GM19240 (cell line): ENCODE results near the gene DUOX1.

Experiments
- DNase-seq: peaks from one replicate; pipeline ENCODE4 v3.0.0; 2011; ENCODE audit warnings: low spot score; ENCODE audit not compliant: insufficient read length

DUOX1 gene

DNA sequence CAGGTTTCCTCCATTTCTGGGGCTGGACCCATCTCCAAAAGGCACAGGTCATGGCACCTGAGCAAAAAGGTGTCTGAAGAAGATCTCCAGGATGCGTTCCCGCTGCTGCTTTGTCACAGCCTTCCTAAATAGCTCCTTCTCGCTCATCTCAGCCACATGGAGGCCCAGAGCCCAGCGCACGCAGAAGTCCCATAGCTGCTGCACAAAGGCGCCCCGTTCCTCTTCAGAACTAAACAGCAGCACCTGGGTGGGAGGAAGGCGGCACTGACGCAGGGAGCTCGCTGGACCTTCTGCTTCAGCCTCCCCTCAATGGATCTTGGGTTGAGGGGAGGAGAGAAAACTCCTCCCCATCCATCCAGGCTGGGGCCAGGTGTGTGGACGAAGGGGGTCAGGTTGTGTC, 24.2 kb upstream of the DUOX1 start:
- DNase-seq = no peak

DNA sequence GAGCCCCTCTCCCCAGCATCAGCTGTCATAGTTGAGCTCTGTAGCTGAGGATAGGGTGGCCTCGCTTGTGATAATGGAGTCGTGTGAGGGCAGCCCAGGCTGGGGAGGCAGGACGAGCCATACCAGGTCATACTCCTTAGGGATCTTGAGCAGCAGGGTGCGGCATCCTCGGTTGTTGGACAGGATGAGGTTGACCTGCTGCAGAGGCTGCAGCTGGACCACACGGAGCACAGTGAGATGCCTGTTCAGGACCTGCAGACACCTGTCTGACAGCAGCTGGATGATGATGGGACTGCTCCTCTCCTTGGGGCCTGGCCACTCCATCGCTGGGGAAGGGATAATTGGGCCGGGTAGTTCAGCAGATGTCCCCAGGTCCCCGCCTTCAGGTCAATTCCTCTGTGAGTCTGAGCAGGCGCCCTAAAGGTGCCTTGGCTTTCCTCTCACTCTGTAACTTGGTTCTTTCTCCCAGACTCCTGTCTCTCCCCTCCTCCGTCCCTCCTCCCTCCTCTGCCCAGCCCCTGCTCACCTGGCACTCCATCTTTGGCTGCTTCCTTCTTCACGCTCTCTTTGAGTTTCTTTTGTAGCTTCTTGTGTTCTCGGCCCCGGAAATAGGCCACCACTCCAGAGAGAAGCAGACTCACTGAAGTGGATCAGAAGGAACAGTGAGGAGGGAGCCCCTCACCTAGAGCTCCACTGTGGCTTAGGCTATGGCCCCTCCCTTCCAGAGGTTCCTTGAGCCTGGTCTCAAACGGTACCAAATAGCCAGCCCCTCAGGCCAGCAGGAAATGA, 23.6 kb upstream of the DUOX1 start:
- no peak for DNase-seq

DNA sequence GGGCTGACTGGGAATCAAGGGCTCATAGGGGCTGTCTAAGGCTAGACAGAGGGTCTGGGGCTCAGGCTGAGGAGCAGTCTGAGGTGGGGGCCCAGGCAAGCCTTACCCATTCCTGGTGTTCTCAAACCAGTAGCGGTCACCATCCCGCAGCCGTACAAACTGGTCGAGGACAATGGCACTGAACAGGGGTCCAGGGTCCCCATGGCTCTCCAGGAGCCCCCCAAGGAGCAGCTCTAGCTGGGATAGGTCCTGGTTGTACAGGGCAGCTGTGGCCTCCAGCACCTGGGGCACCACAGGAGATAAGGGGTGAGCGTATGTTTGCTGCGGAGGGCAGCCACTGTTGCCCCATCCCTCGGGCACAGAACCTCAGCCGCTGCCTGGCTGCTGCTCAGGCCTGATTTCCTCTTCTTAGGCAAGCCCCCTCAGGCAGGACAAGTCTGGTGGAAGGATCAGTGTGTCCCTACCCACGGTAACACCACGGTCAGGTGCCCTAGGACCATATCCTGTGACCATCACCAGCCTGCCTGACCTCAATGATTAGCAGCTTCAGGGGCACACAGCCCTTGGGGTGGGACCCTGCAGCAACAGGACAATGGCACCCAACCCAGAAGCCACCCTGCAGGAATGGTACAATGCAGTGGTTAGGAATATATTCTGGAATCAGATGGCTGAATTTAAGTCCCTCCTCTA, 21.7 kb upstream of the DUOX1 start:
- no peak for DNase-seq

DNA sequence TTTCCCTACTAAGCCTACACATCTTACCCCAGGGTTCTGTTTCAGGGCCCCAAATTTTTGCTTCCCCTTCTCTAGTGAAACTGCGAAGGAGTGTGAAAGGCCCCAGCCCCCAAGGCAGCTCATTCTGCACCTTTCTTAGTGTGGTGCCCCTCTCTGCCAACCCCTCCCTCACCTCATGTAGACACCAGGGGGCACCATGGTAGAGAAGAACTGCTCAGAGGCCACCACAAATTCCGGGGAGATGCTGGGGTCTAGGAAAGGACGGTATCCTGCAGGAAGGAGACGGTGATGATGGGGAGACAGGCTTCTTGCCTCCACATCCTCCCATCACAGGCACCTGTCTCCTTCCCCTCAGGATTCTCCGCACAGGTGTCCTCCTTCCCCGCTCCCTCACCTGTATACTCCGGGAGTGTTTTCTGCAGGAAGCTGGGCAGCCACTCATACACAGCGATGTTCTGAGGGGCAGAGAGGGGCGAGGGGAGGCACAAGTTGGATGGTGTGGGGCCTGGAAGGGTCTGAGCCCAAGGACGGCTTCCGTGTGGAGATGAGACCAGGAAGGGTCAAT, 19.5 kb upstream of the DUOX1 start:
- no peak for DNase-seq

DNA sequence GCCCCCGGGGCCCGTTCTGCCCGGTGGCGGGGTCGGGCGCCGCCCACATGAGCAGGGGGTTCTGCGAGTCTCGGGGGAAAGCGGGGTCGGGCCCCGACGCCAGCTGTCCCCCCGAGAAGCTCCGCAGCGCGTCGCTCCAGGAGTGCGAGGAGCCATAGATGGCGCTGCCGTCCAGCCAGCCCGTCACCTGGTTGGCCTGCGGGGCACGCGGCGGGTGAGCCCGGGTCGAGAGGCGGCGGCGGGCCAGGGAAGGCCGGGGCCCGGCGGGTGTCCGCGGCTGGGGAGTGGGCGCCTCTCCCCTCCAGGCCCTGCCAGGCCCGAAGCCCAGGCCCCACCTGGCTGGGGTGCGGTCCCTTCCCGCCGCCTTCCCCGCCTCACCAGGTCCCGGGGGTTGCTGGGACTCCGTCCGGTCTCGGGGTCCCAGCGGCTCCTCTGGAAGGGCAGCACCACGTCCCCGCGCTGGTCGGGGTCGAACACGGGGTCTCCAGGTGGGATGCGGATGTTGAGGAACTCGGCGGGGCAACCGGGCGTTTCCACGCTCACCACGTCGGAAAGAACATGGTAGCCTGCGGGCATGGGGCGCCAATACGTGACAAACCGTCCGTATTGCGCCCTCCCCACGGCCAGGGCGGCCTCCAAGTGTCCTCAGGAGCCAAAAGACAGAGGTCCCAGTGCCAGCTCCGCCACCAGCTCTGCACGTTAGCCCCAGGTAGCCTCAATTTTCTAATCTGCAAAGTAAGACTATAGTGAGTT, 18.2 kb upstream of the DUOX1 start:
- DNase-seq = no peak

DNA sequence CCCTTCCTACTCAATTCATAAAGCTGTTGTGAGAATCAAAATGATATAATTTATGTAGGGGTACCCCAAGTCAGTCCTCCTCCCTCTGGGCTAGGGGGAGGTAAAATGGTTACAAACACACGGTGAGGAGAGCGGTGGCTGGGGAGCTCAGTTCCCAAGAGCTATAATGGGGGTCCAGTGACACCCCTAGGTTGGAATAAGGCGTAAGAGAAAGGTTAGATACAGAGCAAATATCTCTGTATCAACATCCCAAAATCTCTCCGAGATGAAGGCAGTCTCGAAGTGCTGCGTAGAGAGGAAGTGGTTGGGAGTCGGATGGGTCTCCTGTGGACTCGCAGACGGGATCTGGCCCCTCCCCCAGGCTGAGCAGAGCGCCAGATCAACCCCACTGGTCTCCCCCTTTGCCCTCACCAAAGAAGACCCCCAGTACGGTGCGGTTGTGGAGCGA, 17.6 kb upstream of the DUOX1 start:
- no peak for DNase-seq

DNA sequence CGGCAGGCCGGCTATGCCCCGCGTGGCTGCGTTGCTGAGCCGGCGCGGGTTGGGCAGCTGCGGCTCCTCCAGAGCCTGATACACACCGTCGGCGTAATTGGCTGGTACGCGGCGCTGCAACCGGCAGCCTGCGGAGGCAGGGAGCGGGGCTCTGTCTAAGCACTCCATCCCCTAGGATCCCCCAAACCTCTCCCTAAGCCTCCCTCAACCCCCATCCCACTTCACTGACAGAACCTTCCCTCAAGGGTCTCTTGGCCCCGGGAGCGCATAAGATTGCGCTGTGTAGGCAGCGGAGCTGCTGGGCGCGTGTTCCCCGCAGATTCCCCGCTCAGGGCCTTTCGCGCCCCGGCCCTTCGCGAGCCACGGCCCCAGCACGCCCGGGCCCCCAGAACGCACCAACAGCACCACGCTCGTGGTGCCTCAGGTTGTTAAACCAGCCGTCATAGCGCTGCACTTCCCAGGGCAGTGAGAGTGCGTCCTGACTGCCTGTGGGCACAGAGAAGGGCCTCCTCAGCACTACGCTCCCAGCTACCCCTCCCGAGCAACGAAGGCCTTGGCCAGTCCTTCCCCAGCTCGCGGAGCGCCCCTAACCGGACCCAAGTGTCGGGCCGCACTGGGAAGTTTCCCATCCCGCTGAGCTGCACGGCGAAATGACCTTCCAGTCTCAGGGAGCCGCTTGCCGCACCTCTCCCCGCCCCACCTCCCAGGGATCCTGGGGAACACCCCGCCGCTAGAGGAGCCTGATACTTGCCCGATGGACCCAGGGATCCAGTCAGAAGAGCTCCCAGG, 17.0 kb upstream of the DUOX1 start:
- DNase-seq = no peak

DNA sequence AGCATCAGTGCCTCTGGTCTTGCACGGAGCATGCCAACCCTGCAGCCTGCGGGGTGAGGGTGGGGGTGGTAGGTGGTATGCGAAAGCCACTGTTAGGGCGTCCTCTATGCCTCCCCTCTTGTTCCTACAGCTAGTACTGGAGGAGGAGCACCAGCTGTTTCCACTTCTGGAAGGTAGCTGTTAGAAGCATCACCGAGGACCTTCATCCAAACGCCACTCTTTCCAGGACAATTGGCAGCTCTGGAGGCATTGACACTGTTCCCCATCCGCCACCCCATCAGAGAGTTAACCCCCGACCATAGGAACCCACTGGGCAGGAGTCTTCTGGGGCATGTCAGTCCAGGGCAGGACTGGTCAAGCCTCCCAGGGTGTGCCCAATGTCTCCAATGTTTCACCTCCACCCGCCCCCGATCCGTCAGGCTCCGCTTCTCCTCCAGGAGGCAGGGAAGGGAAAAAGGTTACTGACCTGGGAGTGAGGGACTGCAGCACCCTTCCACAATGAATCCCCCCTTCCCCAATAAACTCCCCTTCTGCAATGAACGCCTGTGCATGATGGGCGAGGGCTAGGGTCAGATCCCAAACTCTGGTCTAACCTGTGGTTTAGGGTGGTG, 16.3 kb upstream of the DUOX1 start:
- no peak for DNase-seq

DNA sequence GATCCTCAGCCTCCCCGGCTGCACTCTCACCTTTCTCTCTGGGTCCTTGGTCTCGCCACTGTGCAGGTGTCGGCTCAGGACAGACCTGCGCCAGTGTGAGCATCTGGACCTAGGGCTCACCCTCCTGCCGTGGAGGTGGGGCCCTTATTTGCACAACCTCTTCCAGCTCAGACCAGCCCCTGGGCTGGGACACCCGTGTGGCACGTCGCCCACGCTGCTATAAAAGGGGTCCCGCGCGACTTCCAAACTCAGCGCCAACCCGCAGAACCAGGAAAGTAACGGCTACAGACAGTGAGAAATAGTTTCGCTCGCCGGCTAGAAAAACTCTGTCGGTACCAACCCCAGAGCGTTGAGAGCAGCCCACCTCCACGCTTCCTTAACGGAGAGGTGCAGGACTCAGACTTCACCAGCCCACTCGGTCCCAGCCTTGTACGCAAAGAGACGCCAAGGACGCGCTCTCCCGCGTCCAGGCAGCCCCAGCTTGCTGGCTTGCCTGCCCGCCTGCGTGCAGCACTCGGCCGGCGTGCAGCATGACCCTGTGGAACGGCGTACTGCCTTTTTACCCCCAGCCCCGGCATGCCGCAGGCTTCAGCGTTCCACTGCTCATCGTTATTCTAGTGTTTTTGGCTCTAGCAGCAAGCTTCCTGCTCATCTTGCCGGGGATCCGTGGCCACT, 15.6 kb upstream of the DUOX1 start, which contains the start of the genes DUOX2 and DUOXA2:
Gene DUOX2 (minus strand): TSS at position 97 of the 675 bp plus-strand sequence. CDS start 761 bp downstream, outside the sequence.
Gene DUOXA2 (plus strand): TSS at position 251 of the 675 bp plus-strand sequence. CDS start 280 bp downstream, at position 531.
- DNase-seq = no peak

DNA sequence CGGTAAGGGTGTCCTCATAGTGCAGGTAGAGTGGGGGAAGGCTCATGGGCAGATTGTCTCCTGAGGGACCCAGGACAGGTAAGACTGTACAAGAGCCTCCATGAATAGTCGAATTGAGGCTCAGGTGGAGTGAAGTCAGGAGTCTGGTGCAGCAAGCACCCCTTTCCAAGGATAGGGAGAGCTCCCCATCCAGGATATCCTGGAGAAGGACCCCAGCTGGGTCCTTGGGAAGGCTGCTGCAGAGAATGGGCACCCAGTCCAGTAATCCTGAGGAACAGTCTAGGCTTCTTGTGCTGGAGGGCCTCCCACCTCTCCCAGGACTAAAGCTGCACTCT, 15.1 kb upstream of the DUOX1 start:
- no peak for DNase-seq

DNA sequence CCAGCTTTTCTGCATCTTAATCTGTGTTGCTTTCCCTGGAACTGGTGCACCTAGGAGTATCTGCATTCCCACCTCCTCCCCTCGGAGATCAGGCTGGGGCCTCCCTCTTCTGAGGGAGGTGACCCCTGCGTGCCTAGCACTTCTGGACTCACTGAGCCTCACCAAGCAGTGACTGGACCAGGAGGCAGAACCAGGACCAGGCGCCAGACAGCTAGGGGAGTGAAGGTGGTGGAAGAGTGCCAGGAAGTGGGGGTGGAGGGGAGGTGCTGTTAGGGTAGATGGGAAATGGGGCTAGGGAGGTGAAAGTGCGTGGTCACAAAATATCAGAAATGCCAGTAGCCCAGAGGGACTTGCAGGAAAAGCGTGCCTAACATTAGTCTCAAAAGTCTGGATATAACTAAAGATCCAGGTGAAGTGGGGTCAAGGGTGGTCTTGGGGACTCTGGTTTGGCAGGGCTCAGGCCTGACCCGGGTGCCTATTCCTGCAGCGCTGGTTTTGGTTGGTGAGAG, 14.4 kb upstream of the DUOX1 start:
- DNase-seq = no peak

DNA sequence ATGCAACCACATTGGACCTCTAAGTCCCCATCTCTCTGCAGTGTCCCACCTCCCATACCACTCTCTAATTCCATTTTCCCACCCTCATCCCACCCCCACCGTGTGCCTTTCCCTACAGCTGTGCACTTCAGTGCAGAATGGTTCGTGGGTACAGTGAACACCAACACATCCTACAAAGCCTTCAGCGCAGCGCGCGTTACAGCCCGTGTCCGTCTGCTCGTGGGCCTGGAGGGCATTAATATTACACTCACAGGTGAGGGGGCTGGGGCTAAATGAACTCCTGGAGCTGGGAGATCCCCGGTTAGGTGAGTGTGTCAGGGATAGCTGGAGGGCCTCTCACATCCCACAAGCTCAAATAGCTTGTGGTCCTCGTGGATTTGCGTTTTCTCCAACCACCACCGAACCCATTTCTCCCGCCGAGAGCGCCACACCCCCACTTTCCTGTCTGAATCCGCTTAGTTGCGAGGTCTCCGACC, 13.8 kb upstream of the DUOX1 start:
- no peak for DNase-seq

DNA sequence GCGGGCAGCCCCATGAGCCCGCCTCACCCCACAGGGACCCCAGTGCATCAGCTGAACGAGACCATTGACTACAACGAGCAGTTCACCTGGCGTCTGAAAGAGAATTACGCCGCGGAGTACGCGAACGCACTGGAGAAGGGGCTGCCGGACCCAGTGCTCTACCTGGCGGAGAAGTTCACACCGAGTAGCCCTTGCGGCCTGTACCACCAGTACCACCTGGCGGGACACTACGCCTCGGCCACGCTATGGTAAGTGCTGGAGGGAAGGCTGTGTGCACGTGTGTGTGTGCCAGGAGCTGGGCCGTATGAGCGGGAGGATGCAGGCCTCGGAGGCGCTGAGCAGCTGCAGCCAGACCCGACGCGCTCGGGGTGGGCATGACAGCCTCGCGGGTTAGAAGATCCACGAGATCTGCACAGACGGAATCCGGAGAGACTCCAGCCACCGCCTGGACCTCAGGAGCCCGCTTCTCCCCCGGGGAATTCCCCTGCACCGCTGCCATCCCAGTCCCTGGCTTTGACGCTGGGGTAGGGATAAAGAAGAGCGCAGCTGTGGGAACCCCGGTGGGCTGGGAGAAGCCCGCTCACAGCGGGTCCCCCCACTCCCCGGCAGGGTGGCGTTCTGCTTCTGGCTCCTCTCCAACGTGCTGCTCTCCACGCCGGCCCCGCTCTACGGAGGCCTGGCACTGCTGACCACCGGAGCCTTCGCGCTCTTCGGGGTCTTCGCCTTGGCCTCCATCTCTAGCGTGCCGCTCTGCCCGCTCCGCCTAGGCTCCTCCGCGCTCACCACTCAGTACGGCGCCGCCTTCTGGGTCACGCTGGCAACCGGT, 13.1 kb upstream of the DUOX1 start:
- no peak for DNase-seq

DNA sequence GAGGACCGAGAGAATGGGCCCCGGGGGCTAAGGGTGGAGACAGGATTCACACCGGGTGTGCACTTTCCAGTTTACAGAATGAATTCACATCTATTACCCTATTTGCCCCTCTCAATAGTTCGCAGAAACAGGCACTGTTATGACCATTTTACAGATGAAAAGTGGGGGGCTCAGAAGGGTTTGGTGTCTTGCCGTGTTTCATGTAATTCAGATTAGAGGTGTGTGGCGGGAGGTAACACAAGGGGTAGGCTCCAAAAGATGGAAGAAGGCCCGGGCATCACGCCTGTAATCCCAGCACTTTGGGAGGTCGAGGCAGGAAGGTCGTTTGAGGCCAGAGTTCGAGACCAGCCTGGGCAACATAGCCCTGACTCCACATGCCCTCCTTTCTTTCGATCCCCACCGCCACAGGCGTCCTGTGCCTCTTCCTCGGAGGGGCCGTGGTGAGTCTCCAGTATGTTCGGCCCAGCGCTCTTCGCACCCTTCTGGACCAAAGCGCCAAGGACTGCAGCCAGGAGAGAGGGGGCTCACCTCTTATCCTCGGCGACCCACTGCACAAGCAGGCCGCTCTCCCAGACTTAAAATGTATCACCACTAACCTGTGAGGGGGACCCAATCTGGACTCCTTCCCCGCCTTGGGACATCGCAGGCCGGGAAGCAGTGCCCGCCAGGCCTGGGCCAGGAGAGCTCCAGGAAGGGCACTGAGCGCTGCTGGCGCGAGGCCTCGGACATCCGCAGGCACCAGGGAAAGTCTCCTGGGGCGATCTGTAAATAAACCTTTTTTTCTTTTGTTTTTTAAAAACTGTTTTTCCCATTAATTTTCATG, 12.3 kb upstream of the DUOX1 start:
- DNase-seq = no peak

DNA sequence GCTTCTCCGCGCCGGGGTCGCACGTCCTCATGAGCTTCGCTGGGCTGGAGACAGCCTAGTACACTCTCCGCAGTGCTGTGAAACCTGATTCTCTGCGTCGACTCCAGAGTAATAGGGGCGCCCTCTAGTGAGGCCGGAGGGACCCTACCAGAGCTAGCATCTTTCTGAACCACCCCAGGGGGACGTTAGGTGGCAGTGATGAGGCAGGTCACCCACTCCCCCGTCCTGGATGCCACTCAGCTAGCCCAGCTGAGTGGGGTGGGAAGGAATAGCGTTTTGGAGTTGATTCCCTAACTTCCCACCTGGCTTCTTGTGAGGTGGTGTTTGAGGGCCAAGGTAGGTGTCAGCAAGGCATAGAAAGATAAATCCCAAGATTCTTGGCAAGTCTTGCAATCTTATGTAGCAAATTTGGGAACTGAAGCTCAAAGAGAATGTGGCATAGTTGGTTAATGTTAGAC, 11.6 kb upstream of the DUOX1 start:
- peak; percentile 95 for DNase-seq

DNA sequence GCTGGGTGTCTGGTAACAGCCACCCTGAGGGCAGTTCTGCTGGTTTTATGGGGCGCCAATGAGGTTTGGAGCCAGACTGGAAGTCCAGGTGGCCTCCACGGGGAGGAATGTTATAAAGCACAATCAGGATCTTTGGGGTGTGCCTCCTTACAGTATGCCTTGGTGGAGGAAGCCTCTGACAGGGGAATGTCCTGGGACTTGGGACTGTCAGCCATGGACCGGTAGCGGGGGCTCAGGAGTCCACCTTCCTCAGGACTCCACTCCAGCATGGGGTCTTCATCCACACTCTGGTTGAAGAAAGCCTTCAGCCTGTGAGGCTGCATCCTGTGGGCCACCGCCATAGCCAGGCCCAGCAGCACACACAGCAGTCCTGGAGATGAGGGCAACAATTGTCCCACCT, 10.8 kb upstream of the DUOX1 start:
- no peak for DNase-seq

DNA sequence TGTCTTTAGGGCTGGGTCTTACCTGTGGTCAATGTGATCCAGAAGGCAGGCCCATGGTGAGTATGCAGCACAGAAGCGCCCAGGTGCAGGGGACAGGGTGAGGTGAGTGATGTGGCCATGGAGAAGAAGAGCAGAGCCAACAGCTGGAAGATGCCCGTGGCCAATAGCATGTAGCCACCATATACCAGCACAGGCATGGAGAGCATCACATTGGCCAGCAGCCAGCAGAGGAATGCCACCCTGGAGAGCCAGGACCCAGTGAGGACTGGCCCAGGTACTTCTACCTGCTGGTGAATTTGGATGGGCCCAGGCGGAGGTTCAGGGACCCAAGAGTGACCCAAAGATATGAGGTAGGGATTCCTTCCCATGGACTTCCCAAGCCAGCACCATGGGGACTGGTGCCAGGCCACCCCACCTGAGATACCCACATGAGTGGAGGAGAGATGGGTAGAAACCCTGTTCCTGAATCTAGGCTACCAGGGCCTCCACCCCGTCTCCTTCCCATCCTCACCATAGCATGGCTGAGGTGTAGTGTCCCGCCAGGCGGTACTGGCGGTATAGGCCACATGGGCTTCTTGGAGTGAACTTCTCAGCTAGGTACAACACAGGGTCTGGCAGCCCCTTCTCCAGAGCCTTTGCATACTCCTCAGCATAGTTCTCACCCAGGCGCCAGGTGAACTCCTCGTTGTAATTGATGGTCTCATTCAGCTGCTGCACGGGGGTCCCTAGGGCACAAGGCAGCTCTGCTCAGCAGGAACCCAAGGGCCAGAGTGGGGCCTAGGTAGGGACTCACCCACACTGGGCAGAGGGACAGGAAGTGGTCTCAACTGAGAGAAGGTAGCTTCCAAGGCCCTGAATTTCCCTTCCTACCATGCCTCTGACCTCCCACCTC, 9.5 kb upstream of the DUOX1 start:
- no peak for DNase-seq
